DLD1 (cell line): ENCODE results near the gene KRT40.

ENCODE experiments used
- in situ Hi-C: cut with HindIII; loops from 2 replicates; pipeline ENCODE4 v1.10.0; 2017; ENCODE audit warnings: low sequenced_read_pairs

Gene KRT40

DNA sequence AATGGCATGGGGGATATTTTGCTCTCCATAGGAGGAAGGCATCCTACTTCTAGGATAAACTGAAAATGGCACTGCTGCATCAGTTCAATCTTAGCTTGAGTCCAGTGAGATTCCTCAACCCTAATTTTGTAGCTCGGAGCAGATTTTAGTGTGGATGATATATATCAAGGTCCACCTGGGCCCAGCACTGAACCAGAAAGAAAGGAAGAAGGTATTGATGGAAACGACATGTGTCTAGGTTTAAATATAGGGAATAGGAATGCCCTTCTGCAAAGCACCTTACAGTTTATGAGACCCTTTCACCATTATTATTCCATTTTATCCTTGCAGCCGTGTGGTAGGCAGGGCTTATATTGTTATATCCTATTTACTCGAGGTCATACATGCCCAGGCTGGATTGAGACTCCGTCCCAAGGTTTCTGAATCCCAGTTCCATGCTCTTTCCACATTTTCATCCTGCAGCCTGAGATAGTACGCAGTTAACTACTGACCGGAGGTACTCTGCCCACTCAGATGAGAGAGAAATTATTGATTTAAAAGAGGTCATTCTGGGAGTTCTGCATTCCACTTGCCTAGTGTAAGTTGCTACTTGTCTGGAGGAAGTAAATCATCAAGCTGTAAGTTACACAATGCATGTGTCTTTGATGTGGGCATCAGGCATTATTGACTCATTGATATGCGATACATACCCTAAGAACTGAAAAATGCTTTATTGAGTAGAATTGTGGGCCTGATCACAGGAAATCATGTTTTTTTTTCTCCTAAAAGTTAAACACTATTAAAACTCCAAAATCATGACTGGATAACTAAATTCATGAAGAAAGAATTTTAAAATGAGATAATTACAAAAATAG is 27.5 kb downstream of the KRT40 start:
- in situ Hi-C loops = no loop called here

DNA sequence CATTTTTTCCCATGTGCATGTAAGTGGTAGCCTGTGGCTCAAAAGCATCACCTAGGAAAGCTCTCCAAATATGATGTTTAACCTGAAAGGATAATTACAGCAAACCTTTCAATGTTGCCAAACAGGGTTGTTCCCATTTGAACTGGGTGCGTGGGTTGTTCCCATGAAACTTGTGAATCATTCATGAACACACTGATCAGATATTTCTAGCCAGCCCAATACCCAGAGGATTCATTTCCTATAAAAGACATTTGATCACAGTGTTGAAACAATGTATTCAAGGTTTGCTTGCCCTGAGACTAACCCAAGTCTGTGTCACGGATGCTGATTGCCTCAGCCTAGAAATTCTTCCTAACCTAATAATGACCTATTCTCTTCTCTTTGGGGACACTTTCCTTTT is 30.2 kb downstream of the KRT40 start:
- in situ Hi-C loops = no loop called here

DNA sequence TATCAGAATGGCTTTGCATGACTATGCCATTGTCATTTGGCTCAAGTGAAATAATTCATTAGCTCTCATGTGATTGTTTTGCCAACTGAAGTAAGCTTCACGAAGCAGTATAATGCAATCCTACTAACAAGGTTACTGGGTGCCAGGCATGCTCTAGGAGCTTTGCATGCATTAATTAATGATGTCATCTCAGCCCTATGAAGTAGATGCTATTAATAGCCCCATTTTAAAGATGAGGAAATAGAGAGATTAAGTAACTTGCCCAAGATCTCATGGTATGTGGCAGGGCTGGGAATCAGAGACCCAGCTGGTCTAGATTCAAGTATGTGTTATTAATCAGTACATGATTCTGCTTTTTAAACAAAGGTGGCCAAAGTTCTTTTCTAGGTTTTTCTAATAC is 31.5 kb downstream of the KRT40 start:
- in situ Hi-C loops = no loop called here

DNA sequence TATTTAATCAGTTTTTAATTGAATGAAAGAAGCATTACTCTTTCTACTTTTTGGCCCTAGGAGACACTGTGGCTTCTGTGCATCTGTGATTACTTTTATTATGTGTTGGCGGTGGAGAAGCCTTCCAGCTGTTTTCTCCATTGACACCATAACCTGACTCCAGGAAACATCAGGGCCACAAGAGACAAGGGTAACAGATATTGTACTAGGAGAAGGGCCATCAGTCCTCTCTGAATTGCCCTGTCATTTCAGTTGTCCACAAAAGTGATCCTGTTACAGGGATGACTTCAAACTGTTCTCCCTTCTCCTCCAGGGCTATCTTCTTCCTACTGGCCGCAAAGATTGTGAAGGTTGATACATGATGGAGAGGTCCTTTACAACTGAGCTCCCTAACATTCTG is 32.0 kb downstream of the KRT40 start:
- in situ Hi-C loops = no loop called here

DNA sequence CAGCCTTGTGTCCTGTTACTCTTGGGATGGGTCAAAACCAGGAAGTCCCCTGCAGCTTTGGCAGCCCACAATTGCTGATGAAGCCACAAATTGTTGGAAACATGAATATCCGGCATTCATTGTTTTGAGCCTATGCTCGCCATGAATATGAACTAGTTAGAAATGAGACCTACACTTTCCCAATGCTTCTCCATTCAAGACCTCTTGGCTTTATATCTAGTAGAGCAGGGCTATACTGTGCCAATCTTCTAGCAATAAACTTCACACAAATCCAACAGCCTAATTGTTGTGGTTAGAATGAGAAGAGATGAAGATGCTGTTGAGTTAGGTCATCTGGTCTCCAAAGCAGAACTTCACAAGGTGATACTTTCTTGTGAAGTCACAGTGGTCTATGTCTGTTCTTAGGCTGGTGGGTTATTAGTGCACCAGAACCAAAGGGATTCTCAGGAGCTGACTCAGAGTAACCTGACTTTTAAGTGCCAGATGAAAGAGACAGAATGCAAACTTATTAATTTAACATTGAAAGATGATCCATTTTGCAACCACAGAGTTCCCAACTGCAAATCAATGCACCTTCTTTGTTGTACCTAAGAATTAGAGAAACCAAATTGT is 33.0 kb downstream of the KRT40 start:
- in situ Hi-C loops = no loop called here

DNA sequence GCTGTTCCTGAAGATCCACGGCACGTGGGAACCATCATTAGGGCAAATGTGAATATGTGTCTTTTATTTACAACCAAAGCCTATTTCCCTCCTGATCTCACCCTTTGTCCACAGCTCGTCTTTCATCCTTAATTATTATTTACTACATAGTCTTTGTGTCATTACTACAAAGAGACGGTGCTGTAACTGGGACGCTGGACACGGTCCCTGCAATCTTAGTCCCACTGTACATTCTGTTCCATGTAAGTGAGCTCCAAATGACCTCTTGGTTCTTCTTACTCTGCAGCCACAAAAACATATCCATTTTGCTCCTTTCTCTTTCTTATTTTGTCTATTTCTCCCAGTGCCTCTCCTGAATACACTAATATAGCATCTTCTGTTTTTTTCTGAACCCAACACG is 34.0 kb downstream of the KRT40 start:
- in situ Hi-C loops = no loop called here

DNA sequence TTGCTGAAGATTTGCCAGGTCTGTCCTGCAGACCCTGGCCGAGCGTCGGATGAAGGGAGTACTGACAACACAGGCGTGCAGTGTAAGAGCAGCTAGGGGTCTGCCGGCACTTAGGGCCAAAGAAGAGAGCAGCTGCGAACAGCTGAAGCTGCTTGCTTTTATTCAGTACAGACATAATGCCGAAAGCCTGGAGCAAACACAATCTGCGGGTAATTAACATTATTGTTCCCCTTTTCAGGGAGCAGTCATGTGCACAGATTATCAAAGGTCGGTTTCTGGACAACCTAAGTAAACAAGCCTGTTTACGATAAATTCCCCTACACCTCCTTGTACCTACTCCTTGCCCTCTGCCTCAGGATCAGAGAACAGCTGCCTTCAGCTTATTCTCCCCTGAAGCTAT is 34.7 kb downstream of the KRT40 start:
- in situ Hi-C loops = no loop called here

DNA sequence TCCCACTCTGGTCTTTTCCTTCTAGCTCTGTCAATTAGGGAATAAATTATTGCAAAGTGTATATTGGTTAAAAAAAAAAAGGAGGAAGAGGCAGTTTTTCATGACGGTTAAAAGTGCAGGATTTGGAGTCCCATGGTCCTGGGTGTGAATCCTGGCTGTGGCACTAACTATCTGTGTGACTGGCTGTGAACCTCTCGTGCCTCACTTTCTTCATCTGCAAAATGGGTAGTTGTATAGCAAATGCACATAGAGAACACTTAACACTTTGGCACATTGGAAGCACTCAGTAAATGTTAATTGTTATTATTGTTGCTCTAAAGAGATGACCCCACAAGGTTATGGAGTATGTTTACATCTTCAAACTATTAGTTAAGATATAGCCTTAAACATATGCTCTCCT is 36.2 kb downstream of the KRT40 start:
- in situ Hi-C loops = no loop called here

DNA sequence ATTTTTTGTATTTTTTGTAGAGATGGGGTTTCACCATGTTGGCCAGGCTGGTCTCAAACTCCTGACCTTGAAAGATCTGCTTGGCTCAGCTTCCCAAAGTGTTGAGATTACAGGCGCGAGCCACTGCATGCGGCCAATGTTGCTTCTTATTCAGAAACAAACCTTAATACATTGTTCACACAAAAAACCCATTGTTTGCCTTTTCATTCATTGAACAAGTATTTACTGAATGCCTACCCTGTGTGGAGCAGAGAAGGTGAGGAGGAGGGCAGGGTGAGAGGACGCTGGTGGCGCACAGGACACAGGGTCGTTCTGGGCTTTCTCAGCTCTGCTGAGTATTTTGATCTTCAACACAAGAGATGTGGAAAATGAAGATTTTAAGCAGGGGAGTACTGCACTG is 38.7 kb downstream of the KRT40 start:
- in situ Hi-C loops = no loop called here

DNA sequence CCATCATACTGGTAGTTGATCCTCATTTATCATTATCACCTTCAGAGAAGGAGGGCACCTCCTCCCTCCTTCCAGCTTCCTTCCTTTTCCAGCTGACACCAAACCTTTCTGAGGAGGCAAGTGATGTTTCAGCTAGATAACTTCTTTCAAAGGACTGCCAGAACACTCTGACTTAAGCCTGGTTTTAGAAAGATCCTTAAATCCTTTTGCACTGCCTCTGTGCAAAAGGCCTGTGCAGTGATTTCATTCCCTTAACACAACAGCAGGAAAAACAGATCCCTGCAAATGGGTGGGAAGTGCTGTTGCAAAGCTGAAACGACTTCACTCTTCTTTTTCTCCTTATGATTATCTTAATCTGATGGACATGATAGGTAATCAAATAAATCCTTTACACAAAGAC is 39.6 kb downstream of the KRT40 start:
- in situ Hi-C loops = no loop called here

DNA sequence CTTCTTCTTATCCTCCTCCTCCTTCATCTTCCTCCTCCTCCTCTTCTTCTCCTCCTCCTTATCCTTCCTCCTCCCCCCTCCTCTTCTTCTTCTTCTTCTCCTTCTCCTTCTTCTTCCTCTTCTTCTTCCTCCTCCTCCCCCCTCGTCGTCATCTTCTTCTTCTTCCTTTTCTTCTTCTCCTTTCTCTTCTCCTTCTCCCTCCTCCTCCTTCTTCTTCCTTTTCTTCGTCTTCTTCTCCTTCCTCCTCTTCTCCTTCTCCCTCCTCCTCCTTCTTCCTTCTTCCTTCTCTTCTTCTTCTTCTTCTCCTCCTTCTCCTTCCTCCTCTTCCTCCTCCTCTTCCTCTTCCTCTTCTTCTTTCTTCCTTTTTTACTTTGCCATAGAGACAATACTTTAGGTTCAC is 41.6 kb downstream of the KRT40 start:
- in situ Hi-C loops = no loop called here

DNA sequence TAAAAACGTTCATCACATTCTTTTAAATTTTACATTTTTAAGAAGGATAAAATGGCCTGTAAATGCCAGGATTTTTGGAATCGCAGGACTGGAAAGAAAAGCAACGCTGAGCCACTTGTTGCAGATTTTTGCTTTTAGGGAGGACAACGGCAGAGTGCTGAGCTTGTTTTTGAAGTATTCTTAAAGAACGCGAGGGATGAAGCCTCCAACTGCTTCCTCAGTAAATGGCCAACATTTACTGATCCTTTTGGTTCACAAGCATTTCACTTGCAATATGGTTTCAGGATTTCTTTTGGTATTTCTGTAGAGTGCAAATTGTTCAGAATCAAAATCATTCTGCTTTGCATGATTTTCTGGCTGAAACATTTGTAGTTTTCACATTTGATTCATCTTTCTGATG is 43.9 kb downstream of the KRT40 start:
- in situ Hi-C loops = no loop called here

DNA sequence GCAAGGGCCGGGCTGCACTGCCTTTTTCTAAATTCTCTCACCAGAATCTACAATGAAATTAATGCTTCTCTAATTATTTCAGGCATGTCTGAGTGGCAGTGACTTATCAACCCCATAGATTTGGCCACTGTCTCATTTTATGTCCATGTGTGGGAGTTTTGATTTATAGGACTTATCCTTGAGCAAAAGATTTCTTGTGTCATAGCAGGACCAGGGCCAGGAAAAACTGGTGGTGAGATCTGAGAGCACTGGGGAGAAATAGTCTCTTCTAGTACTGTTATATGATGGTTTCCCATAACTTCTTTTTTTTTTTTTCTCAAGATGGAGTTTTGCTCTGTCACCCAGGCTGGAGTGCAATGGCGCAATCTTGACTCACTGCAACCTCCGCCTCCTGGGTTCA is 45.1 kb downstream of the KRT40 start:
- in situ Hi-C loops = no loop called here

DNA sequence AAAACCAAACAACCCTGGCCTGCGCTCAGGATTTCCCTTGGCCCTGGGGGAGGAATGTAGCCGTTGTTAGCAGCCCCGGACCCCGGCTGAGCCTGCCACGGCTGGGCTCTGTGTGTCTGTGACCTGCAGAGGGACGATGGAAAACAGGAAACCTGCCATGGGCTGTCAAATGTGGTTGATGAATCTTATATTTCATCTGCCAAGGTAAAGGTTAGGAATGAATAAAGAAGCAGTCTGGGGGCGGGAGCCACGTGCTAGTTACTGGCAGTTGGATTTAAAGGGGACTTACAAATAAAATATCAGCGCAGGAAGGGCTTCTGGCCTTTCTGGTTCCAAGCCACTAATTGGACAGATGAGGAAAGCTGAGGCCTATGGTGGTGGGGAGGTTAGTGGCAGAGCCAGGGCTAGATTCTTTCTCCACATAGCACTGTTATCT is 46.7 kb downstream of the KRT40 start, which contains the start of gene KRT23:
TSS of gene KRT23 (minus strand) at position 263 of the 436 bp plus-strand sequence. CDS start 1,043 bp downstream, outside the sequence.
- in situ Hi-C loops = no loop called here

DNA sequence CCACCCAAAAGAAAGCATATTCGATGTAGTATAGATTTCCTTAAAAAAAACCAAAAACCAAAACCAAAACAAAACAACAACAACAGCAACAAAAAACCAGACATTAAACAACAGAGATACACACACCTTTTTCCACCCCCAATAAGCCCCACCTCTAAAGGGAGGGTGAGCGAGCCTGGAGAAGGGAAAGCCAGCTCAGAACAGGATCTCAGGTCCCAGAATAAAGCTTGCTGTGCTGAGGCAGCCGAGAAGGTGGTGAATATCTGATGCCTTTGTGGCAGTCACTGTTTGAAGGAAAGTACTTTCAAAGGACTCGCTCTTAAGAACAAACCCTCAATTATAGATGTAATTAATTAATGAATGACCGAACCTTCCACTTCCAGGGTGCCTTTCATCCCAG is 47.1 kb downstream of the KRT40 start:
- in situ Hi-C loops = no loop called here

DNA sequence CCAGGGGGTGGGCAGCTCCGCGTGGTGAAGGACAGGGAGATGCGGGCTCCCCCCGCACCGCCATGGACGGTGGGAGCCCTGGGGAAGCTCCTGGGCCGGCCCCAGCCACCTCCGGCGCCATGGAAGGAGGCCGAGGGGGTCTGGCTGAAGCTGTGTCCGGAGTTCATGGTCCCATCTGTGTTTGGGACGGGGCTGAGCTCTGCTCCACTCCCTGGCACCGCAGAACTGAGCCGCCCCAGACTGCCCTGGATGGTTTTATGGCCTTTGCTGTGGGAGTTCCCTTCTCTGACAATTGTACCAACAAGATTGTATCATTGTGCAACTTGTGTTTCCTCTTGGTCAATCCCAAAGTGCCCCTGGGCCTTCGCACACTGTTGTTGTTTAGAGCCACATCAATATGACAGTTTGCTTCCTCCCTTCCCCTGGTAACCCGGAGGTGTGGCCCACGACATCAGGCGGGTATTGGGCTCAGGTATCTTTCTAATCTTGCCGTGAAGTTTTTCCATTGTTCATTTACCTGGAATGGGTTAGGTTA is 47.6 kb downstream of the KRT40 start:
- in situ Hi-C loops = no loop called here

DNA sequence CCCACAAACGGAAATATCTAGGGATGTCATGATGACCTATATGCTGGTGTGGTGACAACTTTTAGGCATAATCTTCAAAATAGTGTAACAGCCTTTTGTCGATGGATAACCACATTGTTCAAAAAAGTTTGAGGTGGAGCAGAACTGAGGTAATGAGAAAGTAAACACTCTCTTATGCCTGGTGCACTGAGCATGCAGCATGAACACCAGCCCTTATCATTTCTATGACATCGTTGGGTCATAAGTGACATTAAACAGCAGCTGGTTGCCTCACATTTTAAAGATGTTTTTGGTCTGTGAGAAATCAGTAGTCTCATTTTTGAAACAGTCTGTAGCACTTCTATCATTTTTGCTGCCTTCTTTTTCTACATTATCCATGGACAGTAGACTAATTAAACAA is 48.5 kb downstream of the KRT40 start:
- in situ Hi-C loops = no loop called here

DNA sequence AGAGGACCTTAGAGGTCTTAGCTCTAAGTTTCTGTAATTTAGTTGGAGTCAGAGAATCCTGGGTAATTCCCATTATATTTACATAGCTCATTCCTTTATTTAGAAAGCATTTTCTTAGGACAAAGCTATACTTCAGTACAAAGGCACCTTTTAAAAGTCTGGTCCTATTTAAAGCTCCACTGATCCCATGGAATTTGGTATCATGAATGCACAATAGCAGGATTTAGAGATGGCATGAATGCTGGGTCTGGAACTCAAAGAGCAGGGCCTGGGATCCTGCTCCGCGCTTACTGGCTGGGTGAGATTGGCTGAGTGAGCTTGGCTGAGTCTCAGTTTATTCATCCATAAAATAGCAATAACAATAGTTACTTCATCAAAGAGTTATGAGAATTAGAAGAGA is 51.5 kb downstream of the KRT40 start:
- in situ Hi-C loops = no loop called here

DNA sequence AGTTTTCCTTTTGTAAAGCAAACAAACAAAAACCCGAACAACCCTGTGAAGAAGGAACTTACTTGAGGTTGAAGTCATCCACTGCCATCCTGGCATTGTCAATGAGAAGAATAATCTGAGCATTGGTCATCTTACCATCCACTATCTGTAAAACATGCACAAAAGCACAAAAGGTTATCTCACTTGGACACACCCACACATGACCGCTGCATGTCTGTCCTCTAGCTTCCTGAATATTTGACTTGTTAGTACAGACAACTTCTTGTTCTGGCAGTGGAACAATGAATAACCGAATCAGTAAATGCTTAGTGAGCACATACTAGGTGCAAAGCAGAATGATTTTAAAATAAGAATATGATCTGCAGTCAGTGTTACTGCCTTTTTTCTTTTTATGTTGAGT is 52.8 kb downstream of the KRT40 start:
- in situ Hi-C loops = no loop called here
